Calu3 (cell line): Measurements from ENCODE around the gene HOATZ. TPM values are rescaled to one million over a fixed set of nuclear protein-coding genes. Genes with fewer than 3 reads are reported as not detected.

Source experiments
- BruUV-seq: library from RNA; stranded (reverse); fragments of 400-500 nt; replicated peaks from 2 replicates; lab custom pipeline; 2021; lab: Mats Ljungman, UMichigan
- CTCF ChIA-PET: fragments of 300-600 bp; sonication (Branson Sonifier 250); formaldehyde crosslinking; loops from one replicate; lab custom pipeline; 2022; ENCODE audit warnings: antibody characterized with exemption; lab: Charles Lee
- DNase-seq: peaks from one replicate; pipeline ENCODE4 v3.0.0; 2022
- H3K27ac Mint-ChIP-seq: one replicate; pipeline ENCODE4 v1.8.0; 2022; ENCODE audit warnings: mixed read lengths; ENCODE audit not compliant: unreplicated experiment
- H3K27me3 Mint-ChIP-seq: one replicate; pipeline ENCODE4 v1.8.0; 2022; ENCODE audit warnings: mixed read lengths; ENCODE audit not compliant: unreplicated experiment
- H3K36me3 Mint-ChIP-seq: one replicate; pipeline ENCODE4 v1.8.0; 2022; ENCODE audit warnings: mild to moderate bottlenecking, moderate library complexity, mixed read lengths; ENCODE audit not compliant: insufficient read depth, unreplicated experiment
- H3K4me1 Mint-ChIP-seq: one replicate; pipeline ENCODE4 v1.8.0; 2022; ENCODE audit warnings: mild to moderate bottlenecking, low read depth, mixed read lengths; ENCODE audit not compliant: unreplicated experiment
- H3K4me3 Mint-ChIP-seq: one replicate; pipeline ENCODE4 v1.8.0; 2022; ENCODE audit warnings: mild to moderate bottlenecking, low read depth, moderate library complexity, mixed read lengths; ENCODE audit not compliant: unreplicated experiment
- H3K9me3 Mint-ChIP-seq: one replicate; pipeline ENCODE4 v1.8.0; 2022; ENCODE audit warnings: low read depth, mixed read lengths; ENCODE audit not compliant: unreplicated experiment
- intact Hi-C: fragments of 100-400 bp; cut with micrococcal nuclease; formaldehyde crosslinking; loops from one replicate; pipeline ENCODE4 v1.10.0; 2022; ENCODE audit not compliant: unreplicated experiment
- total RNA-seq: library from RNA; stranded (reverse); gene quantifications from 2 replicates; pipeline ENCODE4 v1.2.3, GENCODE V29; 2022
- TF ChIP-seq, protein P1 (sequence below): fragments of 200-600 bp; IDR thresholded peaks from one replicate; pipeline ENCODE4 v1.8.0; 2022; ENCODE audit warnings: antibody characterized with exemption; ENCODE audit not compliant: unreplicated experiment

The HOATZ gene
- total RNA-seq, 1 experiment from 2014 or later: not detected

DNA sequence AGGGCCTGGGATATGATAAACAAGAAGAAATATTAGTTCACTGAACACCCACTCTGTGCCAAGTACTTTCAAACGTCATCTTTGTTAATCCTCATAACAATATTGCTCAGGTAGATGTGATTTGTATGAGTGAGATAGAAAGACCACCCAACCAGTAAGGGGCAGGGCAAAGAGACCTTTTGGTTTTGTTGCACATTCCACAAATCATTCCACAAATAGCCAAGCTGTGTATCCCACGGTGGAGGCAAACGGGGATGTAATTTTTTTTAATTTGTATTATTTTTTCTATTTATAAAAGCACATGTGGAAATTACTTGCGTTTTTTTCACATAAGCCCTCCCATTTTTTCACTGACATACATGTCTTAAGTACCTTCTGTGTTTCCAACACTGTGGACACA lies 54.9 kb downstream of the HOATZ start:
- Mint-ChIP-seq H3K27ac (no peak overlapping the region), H3K9me3 (no peaks in the 10 kb centered on the region), H3K4me1 (peaks cover 17% of the 10 kb centered on the region), H3K36me3 (no peaks in the 10 kb centered on the region), H3K27me3 (no peaks in the 10 kb centered on the region), H3K4me3 (no peak overlapping the region)
- no TSS peak for BruUV-seq
- CTCF ChIA-PET: no interaction called here
- no peak for DNase-seq
- intact Hi-C loops: no loop called here
- TF ChIP-seq, protein P1, sequence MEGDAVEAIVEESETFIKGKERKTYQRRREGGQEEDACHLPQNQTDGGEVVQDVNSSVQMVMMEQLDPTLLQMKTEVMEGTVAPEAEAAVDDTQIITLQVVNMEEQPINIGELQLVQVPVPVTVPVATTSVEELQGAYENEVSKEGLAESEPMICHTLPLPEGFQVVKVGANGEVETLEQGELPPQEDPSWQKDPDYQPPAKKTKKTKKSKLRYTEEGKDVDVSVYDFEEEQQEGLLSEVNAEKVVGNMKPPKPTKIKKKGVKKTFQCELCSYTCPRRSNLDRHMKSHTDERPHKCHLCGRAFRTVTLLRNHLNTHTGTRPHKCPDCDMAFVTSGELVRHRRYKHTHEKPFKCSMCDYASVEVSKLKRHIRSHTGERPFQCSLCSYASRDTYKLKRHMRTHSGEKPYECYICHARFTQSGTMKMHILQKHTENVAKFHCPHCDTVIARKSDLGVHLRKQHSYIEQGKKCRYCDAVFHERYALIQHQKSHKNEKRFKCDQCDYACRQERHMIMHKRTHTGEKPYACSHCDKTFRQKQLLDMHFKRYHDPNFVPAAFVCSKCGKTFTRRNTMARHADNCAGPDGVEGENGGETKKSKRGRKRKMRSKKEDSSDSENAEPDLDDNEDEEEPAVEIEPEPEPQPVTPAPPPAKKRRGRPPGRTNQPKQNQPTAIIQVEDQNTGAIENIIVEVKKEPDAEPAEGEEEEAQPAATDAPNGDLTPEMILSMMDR: no peak

DNA sequence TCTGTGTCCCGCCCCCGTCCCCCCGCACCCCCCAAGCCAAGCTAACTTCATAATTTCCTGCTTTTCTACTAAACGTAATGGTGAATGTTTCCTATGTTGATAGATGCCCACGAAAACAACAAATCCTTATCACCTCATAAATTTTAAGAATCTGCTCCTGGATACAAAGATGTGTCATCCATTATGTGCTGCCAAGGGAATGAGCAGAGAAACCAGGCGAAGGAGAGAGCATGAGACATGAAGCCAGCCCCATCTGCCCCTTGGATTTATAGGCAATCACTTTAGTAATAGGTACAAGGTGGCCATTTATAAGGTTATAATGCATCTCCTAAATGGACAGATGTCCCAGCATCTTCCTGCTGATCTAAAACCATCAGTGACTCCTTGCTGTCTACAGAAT lies 56.2 kb downstream of the HOATZ start:
- no peaks in the 10 kb centered on the region for H3K36me3 Mint-ChIP-seq
- intact Hi-C loops: no loop called here
- DNase-seq: no peak
- no peaks in the 10 kb centered on the region for H3K27me3 Mint-ChIP-seq
- CTCF ChIA-PET: no interaction called here
- TF ChIP-seq, protein P1: no peak
- H3K9me3 Mint-ChIP-seq: no peaks in the 10 kb centered on the region
- BruUV-seq: no TSS peak
- peaks cover 17% of the 10 kb centered on the region for H3K4me1 Mint-ChIP-seq
- H3K4me3 Mint-ChIP-seq: no peak overlapping the region
- no peak overlapping the region for H3K27ac Mint-ChIP-seq

DNA sequence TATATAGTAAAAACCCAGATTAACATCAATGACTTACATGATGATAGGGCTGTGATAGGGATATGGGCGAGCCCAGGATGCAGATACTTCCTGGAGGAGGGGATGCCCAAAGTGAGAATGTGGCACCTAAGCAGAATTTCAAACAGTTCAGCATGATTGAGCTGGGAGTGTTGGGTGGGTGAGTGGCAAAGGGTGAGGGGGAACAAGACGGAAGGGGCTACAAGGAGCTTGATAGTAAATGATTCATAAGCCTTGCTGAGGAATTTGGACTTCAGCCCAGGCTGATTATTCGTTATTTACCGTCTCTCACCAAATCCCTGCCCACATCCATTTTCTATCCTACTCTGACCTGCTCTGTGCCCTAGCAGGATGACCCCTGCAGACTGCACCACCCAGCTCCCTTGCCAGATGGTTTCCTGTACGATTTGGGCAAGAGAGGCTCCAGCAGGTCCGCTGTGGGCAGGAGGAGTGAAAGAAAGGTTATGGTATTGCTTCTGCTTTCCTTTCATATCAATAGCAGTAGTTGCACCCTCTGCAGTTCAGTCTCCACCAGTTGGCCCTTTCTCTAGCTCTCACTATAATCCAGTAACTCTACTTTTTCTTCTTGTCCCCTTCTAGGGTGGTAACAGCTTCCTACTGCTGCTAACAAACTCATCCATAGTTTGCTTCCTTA lies 57.4 kb downstream of the HOATZ start:
- H3K4me1 Mint-ChIP-seq: peaks cover 17% of the 10 kb centered on the region
- no peak overlapping the region for H3K4me3 Mint-ChIP-seq
- no peaks in the 10 kb centered on the region for H3K27me3 Mint-ChIP-seq
- intact Hi-C loops: no loop called here
- DNase-seq: no peak
- no peak overlapping the region for H3K27ac Mint-ChIP-seq
- no peaks in the 10 kb centered on the region for H3K9me3 Mint-ChIP-seq
- CTCF ChIA-PET: interaction anchor here (0.6 kb wide), 1 partner anchor 215 kb away, joined by 3 read pairs; no protein-coding TSS in a partner anchor
- BruUV-seq: no TSS peak
- TF ChIP-seq, protein P1: no peak
- no peaks in the 10 kb centered on the region for H3K36me3 Mint-ChIP-seq

DNA sequence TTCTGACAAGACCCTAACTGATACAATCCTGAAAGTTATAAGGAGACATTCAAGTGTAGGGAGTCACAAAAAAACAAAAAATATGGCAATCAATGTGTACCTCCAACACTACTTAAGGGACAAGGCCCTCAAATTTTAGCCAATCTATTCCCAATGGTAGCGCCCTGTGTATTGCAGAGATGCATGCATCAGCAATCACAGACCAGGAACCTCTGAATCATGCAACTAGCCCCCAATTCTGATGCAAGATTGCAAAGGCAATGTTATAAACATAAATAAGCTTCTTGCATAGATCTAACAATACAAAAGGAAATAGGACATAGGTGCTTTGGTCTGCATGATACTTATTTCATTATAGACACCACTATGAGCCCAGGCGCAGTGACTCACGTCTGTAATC lies 58.0 kb downstream of the HOATZ start:
- BruUV-seq: no TSS peak
- Mint-ChIP-seq H3K9me3 (no peaks in the 10 kb centered on the region), H3K4me3 (no peak overlapping the region), H3K4me1 (peaks cover 17% of the 10 kb centered on the region), H3K36me3 (no peaks in the 10 kb centered on the region), H3K27ac (no peak overlapping the region), H3K27me3 (no peaks in the 10 kb centered on the region)
- CTCF ChIA-PET: no interaction called here
- intact Hi-C loops: no loop called here
- DNase-seq: no peak
- TF ChIP-seq, protein P1: no peak
